CD4-positive, alpha-beta memory T cell (primary cell): Measurements from ENCODE around the gene SLC9A9. TPM values are rescaled to one million over a fixed set of nuclear protein-coding genes. Genes with fewer than 3 reads are reported as not detected.
A peak's percentile ranks its signal among the peaks of the same experiment; 100 is the strongest.

Experiments used
- CTCF ChIA-PET: fragments of 350-600 bp; sonication (Branson Sonifier 250); formaldehyde crosslinking; loops from one replicate; lab custom pipeline; 2021; ENCODE audit warnings: inconsistent platforms; ENCODE audit not compliant: partially characterized antibody; lab: Charles Lee
- POLR2A ChIA-PET: fragments of 350-600 bp; sonication (Branson Sonifier 250); formaldehyde crosslinking; loops from one replicate; lab custom pipeline; 2021; ENCODE audit not compliant: partially characterized antibody; lab: Charles Lee
- DNase-seq, 5 donors: peaks; one replicate each; pipeline versions ENCODE4 v3.0.0 to v3.0.0-alpha.2; 2020 to 2022; ENCODE audit warnings: mixed read lengths in 1 of 5
- H3K27ac ChIP-seq: one replicate; pipeline ENCODE4 v1.7.0; 2013; ENCODE audit warnings: low read depth, low read length
- H3K27me3 ChIP-seq: 2 replicates; pipeline ENCODE4 v1.7.0; 2013; ENCODE audit warnings: mild to moderate bottlenecking, low read length, moderate library complexity; ENCODE audit not compliant: insufficient read depth
- H3K36me3 ChIP-seq: 2 replicates; pipeline ENCODE4 v1.7.0; 2013; ENCODE audit warnings: mild to moderate bottlenecking, low read length, moderate library complexity; ENCODE audit not compliant: insufficient read depth
- H3K4me1 ChIP-seq: 2 replicates; pipeline ENCODE4 v1.7.0; 2013; ENCODE audit warnings: mild to moderate bottlenecking, low read length, moderate library complexity; ENCODE audit not compliant: insufficient read depth
- H3K4me3 ChIP-seq, 2 donors: one replicate each; pipeline ENCODE4 v1.7.0; 2013; ENCODE audit warnings: low read length in 2 of 2, mild to moderate bottlenecking in 1 of 2
- H3K9me3 ChIP-seq, 2 donors: one replicate each; pipeline ENCODE4 v1.7.0; 2013; ENCODE audit warnings: low read length in 2 of 2, control low read depth in 1 of 2; ENCODE audit not compliant: control insufficient read depth in 1 of 2
- H3K27ac Mint-ChIP-seq, 7 donors: one replicate each; pipeline ENCODE4 v1.8.0; 2020 to 2021; ENCODE audit warnings: mixed read lengths in 7 of 7, mild to moderate bottlenecking in 6 of 7, inconsistent platforms in 3 of 7, moderate library complexity in 3 of 7
- H3K27me3 Mint-ChIP-seq, 2 donors: one replicate each; pipeline ENCODE4 v1.8.0; 2020 to 2021; ENCODE audit warnings: mixed read lengths in 2 of 2
- H3K36me3 Mint-ChIP-seq, 2 donors: one replicate each; pipeline ENCODE4 v1.8.0; 2020 to 2021; ENCODE audit warnings: mixed read lengths in 2 of 2, inconsistent platforms in 1 of 2, mild to moderate bottlenecking in 1 of 2
- H3K4me1 Mint-ChIP-seq, 4 donors: one replicate each; pipeline ENCODE4 v1.8.0; 2020 to 2021; ENCODE audit warnings: mixed read lengths in 4 of 4, mild to moderate bottlenecking in 1 of 4
- H3K4me3 Mint-ChIP-seq, 8 donors: one replicate each; pipeline ENCODE4 v1.8.0; 2020 to 2021; ENCODE audit warnings: mixed read lengths in 8 of 8, mild to moderate bottlenecking in 7 of 8, moderate library complexity in 6 of 8, inconsistent platforms in 3 of 8
- H3K9me3 Mint-ChIP-seq, 8 donors: one replicate each; pipeline ENCODE4 v1.8.0; 2020 to 2021; ENCODE audit warnings: mixed read lengths in 8 of 8, mild to moderate bottlenecking in 5 of 8, inconsistent platforms in 3 of 8, moderate library complexity in 1 of 8
- intact Hi-C: fragments of 100-400 bp; cut with micrococcal nuclease; formaldehyde crosslinking; loops from one replicate; pipeline ENCODE4 v1.15.1; 2023
- polyA plus RNA-seq, 2 donors: library from polyadenylated mRNA; unstranded; fragments of 300-500 nt; fragmentation: Illumina TruSeq; gene quantifications; one replicate each; pipeline ENCODE4 v1.2.3, GENCODE V29; 2021
- total RNA-seq, 2 experiments: library from RNA; stranded (reverse); gene quantifications; one replicate each; pipeline ENCODE4 v1.2.3, GENCODE V29; 2021

The SLC9A9 gene
- total and polyA plus RNA-seq, 4 experiments from 2014 or later = 30.8 to 35.5 (median 34.4) TPM

GRCh38 chr3:143693506-143693905 is 154.8 kb downstream of the SLC9A9 start:
- ChIA-PET POLR2A (no interaction called here), CTCF (interaction anchor here (1.2 kb wide), 1 partner anchor 19 kb away, joined by 4 read pairs; no protein-coding TSS in a partner anchor)
- H3K36me3 ChIP-seq = no peaks in the 10 kb centered on the region
- Mint-ChIP-seq H3K27me3 (no peaks in the 10 kb centered on the region), H3K27ac (no peak overlapping the region), H3K4me3 (no peak overlapping the region), H3K4me1 (no peaks in the 10 kb centered on the region), H3K9me3 (peaks cover 0 to 3% (median 0%) of the 10 kb centered on the region in 8 donors), H3K36me3 (peaks cover 10 to 22% of the 10 kb centered on the region in 2 donors)
- H3K4me1 ChIP-seq = no peaks in the 10 kb centered on the region
- intact Hi-C loops = no loop called here
- no peak overlapping the region for H3K27ac ChIP-seq
- H3K9me3 ChIP-seq = no peaks in the 10 kb centered on the region
- H3K27me3 ChIP-seq = no peaks in the 10 kb centered on the region
- DNase-seq = no peak
- H3K4me3 ChIP-seq = no peak overlapping the region

- H3K4me3 ChIP-seq = no peak overlapping the region
- no peaks in the 10 kb centered on the region for H3K27me3 ChIP-seq
- no peaks in the 10 kb centered on the region for H3K36me3 ChIP-seq
- POLR2A ChIA-PET = no interaction called here
- intact Hi-C loops = no loop called here
- no peaks in the 10 kb centered on the region for H3K4me1 ChIP-seq
- peaks cover 0 to 3% (median 2%) of the 10 kb centered on the region in 4 donors for H3K4me1 Mint-ChIP-seq
- no peaks in the 10 kb centered on the region for H3K9me3 ChIP-seq
- H3K27me3 Mint-ChIP-seq = no peaks in the 10 kb centered on the region
- CTCF ChIA-PET = interaction anchor here (1.1 to 3.7 kb wide), 2 partner anchors 13 to 23 kb away, joined by 3 to 16 read pairs; no protein-coding TSS in a partner anchor
- no peak overlapping the region for H3K27ac Mint-ChIP-seq
- no peaks in the 10 kb centered on the region for H3K9me3 Mint-ChIP-seq
- H3K36me3 Mint-ChIP-seq = peaks cover 7 to 8% of the 10 kb centered on the region in 2 donors
- no peak for DNase-seq
- H3K27ac ChIP-seq = no peak overlapping the region
- H3K4me3 Mint-ChIP-seq = no peak overlapping the region
Observed at GRCh38 chr3:143686638-143687197, 161.6 kb downstream of the SLC9A9 start.

- H3K27ac ChIP-seq = no peak overlapping the region
- H3K27me3 ChIP-seq = no peaks in the 10 kb centered on the region
- no peak for DNase-seq
- H3K36me3 Mint-ChIP-seq = peaks cover 3 to 4% of the 10 kb centered on the region in 2 donors
- CTCF ChIA-PET = interaction anchor here (3.7 kb wide), 1 partner anchor 11 kb away, joined by 16 read pairs; no protein-coding TSS in a partner anchor
- H3K4me3 Mint-ChIP-seq = no peak overlapping the region
- POLR2A ChIA-PET = no interaction called here
- intact Hi-C loops = no loop called here
- no peaks in the 10 kb centered on the region for H3K9me3 ChIP-seq
- H3K4me3 ChIP-seq = no peak overlapping the region
- no peaks in the 10 kb centered on the region for H3K4me1 ChIP-seq
- H3K4me1 Mint-ChIP-seq = peaks cover 0 to 5% (median 4%) of the 10 kb centered on the region in 4 donors
- H3K27me3 Mint-ChIP-seq = no peaks in the 10 kb centered on the region
- no peaks in the 10 kb centered on the region for H3K36me3 ChIP-seq
- no peaks in the 10 kb centered on the region for H3K9me3 Mint-ChIP-seq
- no peak overlapping the region for H3K27ac Mint-ChIP-seq
Observed at GRCh38 chr3:143685491-143685890, 162.8 kb downstream of the SLC9A9 start.

- Mint-ChIP-seq H3K36me3 (no peaks in the 10 kb centered on the region), H3K27ac (no peak overlapping the region)
Observed at GRCh38 chr3:143677430-143677829, 170.8 kb downstream of the SLC9A9 start.

GRCh38 chr3:143676747-143677146 is 171.5 kb downstream of the SLC9A9 start:
- Mint-ChIP-seq H3K27me3 (no peaks in the 10 kb centered on the region), H3K4me1 (peaks cover 8 to 11% (median 10%) of the 10 kb centered on the region in 4 donors), H3K27ac (peak overlapping the region in 2 of 7 donors; percentile 12 to 52), H3K9me3 (no peaks in the 10 kb centered on the region), H3K4me3 (no peak overlapping the region), H3K36me3 (no peaks in the 10 kb centered on the region)
- H3K4me3 ChIP-seq = no peak overlapping the region
- no peak overlapping the region for H3K27ac ChIP-seq
- POLR2A ChIA-PET = no interaction called here
- H3K4me1 ChIP-seq = peaks cover 6% of the 10 kb centered on the region
- H3K36me3 ChIP-seq = no peaks in the 10 kb centered on the region
- intact Hi-C loops = loop anchor here (10.0 kb wide), 2 partner anchors 642 to 1092 kb away; no protein-coding TSS in a partner anchor
- no peaks in the 10 kb centered on the region for H3K9me3 ChIP-seq
- CTCF ChIA-PET = interaction anchor here (1.3 kb wide), 1 partner anchor 22 kb away, joined by 3 read pairs; no protein-coding TSS in a partner anchor
- DNase-seq = no peak
- H3K27me3 ChIP-seq = no peaks in the 10 kb centered on the region

More at GRCh38 chr3:143677430-143677829, 170.8 kb downstream of the SLC9A9 start:
- Histone ChIP-seq H3K27me3 (no peaks in the 10 kb centered on the region), H3K9me3 (no peaks in the 10 kb centered on the region), H3K27ac (no peak overlapping the region), H3K36me3 (no peaks in the 10 kb centered on the region), H3K4me3 (no peak overlapping the region), H3K4me1 (peaks cover 6% of the 10 kb centered on the region)
- Mint-ChIP-seq H3K9me3 (no peaks in the 10 kb centered on the region), H3K27me3 (no peaks in the 10 kb centered on the region), H3K4me1 (peaks cover 9 to 12% (median 11%) of the 10 kb centered on the region in 4 donors), H3K4me3 (no peak overlapping the region)
- DNase-seq = no peak
- intact Hi-C loops = loop anchor here (10.0 kb wide), 2 partner anchors 643 to 1093 kb away; no protein-coding TSS in a partner anchor
- POLR2A ChIA-PET = no interaction called here
- CTCF ChIA-PET = interaction anchor here (0.7 to 1.3 kb wide), 2 partner anchors 18 to 23 kb away, joined by 3 read pairs; no protein-coding TSS in a partner anchor

GRCh38 chr3:143676021-143676420 is 172.2 kb downstream of the SLC9A9 start:
- Mint-ChIP-seq H3K27me3 (no peaks in the 10 kb centered on the region), H3K4me1 (peaks cover 6 to 11% (median 8%) of the 10 kb centered on the region in 4 donors), H3K27ac (peak overlapping the region in 3 of 7 donors; percentile 38 to 68 (median 62)), H3K9me3 (no peaks in the 10 kb centered on the region), H3K4me3 (no peak overlapping the region), H3K36me3 (no peaks in the 10 kb centered on the region)
- CTCF ChIA-PET = interaction anchor here (1.3 to 1.8 kb wide), 2 partner anchors 21 to 22 kb away, joined by 3 to 8 read pairs; no protein-coding TSS in a partner anchor
- intact Hi-C loops = loop anchor here (10.0 kb wide), 2 partner anchors 641 to 1091 kb away; no protein-coding TSS in a partner anchor
- peaks cover 6% of the 10 kb centered on the region for H3K4me1 ChIP-seq
- POLR2A ChIA-PET = no interaction called here
- H3K27ac ChIP-seq = no peak overlapping the region
- no peaks in the 10 kb centered on the region for H3K9me3 ChIP-seq
- no peaks in the 10 kb centered on the region for H3K27me3 ChIP-seq
- DNase-seq = no peak
- H3K36me3 ChIP-seq = no peaks in the 10 kb centered on the region
- H3K4me3 ChIP-seq = no peak overlapping the region
